ENCODE measurements around the gene SNRPB. TPM values are rescaled to one million over a fixed set of nuclear protein-coding genes. Genes with fewer than 3 reads are reported as not detected.
A peak's percentile ranks its signal among the peaks of the same experiment; 100 is the strongest.

Gene SNRPB
- total and polyA plus RNA-seq, 2 of the 13 experiments (the other 11 are each of a cell fraction or from before 2014, with no cell fraction given): 473 to 844 TPM

- no peak; the same call in 1 of the 2 replicates for TF ChIP-seq NKX3-1 (CRISPR knock-in tag; IDR thresholded peaks at IDR 0.05)
- peak; percentile 20 for TF ChIP-seq ZNF619 (CRISPR knock-in tag; IDR thresholded peaks at IDR 0.05)
- TF ChIP-seq SMAD3 (CRISPR knock-in tag; IDR thresholded peaks at IDR 0.05): peak; percentile 93
- TF ChIP-seq, protein P1, sequence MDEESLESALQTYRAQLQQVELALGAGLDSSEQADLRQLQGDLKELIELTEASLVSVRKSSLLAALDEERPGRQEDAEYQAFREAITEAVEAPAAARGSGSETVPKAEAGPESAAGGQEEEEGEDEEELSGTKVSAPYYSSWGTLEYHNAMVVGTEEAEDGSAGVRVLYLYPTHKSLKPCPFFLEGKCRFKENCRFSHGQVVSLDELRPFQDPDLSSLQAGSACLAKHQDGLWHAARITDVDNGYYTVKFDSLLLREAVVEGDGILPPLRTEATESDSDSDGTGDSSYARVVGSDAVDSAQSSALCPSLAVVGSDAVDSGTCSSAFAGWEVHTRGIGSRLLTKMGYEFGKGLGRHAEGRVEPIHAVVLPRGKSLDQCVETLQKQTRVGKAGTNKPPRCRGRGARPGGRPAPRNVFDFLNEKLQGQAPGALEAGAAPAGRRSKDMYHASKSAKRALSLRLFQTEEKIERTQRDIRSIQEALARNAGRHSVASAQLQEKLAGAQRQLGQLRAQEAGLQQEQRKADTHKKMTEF (CRISPR knock-in tag; IDR thresholded peaks at IDR 0.05): peak; percentile 96
- peak; percentile 59 for TF ChIP-seq HMG20B (CRISPR knock-in tag; conservative IDR thresholded peaks at IDR 0.05)
- no peak for TF ChIP-seq ZFP36 (IDR thresholded peaks at IDR 0.05; ENCODE audit: borderline replicate concordance, low read depth, low read length, partially characterized antibody)
- peak; percentile 94 for TF ChIP-seq ZFX (CRISPR knock-in tag; IDR thresholded peaks at IDR 0.05; ENCODE audit: low read depth)
- TF ChIP-seq SNAPC2 (CRISPR knock-in tag; IDR thresholded peaks at IDR 0.05): peak; percentile 53; the same call in 1 of the 2 replicates
- no peak for TF ChIP-seq ZNF260 (CRISPR knock-in tag; IDR thresholded peaks at IDR 0.05; ENCODE audit: borderline replicate concordance, low read depth)
- TF ChIP-seq TRIM24 (CRISPR knock-in tag; IDR thresholded peaks at IDR 0.05): no peak
- TF ChIP-seq SPEN (CRISPR knock-in tag; IDR thresholded peaks at IDR 0.05; ENCODE audit: low read depth): peak; percentile 92
- no peak for TF ChIP-seq NFAT5 (CRISPR knock-in tag; IDR thresholded peaks at IDR 0.05)
- TF ChIP-seq REPIN1 (CRISPR knock-in tag; IDR thresholded peaks at IDR 0.05; ENCODE audit: borderline replicate concordance, low read depth): 0 out of 2 replicates have a peak, but pooled peaks have one; percentile 71
- TF ChIP-seq ZNF552 (CRISPR knock-in tag; IDR thresholded peaks at IDR 0.05; ENCODE audit: borderline replicate concordance): peak; percentile 58; the same call in 1 of the 2 replicates
- TF ChIP-seq TIGD3 (CRISPR knock-in tag; IDR thresholded peaks at IDR 0.05; ENCODE audit: borderline replicate concordance): no peak
- TF ChIP-seq ZNF790 (CRISPR knock-in tag; IDR thresholded peaks at IDR 0.05; ENCODE audit: borderline replicate concordance): no peak
- no peak for TF ChIP-seq ELF4 (CRISPR knock-in tag; IDR thresholded peaks at IDR 0.05; ENCODE audit: borderline replicate concordance)
- TF ChIP-seq ZNF367 (CRISPR knock-in tag; IDR thresholded peaks at IDR 0.05; ENCODE audit: borderline replicate concordance): no peak
- peak; percentile 51; the same call in 1 of the 2 replicates for TF ChIP-seq ONECUT2 (CRISPR knock-in tag; IDR thresholded peaks at IDR 0.05)
- TF ChIP-seq SNRNP70 (IDR thresholded peaks at IDR 0.05; ENCODE audit: low read depth, low read length): no peak
Measured at GRCh38 chr20:2475850-2476741, 5.5 kb upstream of the SNRPB start (continued).
